Germinal center (tissue), 1 donor: Measurements from ENCODE around the gene NELL1.

Experiments used
- DNase-seq: peaks from one replicate; pipeline ENCODE4 v3.0.0; 2012; ENCODE audit warnings: mixed read lengths, low spot score

The NELL1 gene

GRCh38 chr11:21346361-21346760, 677.0 kb downstream of the NELL1 start:
- no peak for DNase-seq

- DNase-seq: no peak
Observed at GRCh38 chr11:21350613-21351012, 681.2 kb downstream of the NELL1 start.

DNA sequence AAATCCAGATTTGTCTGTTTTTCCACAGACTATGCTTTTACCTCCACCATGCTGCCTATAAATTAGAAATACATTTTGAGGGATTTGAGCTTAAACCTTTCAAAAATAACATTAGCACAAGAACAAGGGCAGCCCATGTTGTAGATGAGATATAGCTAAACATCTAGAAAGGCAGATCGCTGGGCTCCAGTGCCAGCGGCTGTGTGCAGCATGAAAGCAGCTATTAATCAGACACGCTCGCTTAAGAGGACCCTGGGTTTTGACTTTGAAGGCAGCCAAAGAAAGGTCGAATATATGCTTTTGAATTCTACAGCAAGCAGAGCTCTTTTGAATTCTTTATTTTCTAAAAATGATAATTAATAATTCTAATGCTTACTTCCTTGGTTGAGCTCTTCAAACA, 684.0 kb downstream of the NELL1 start:
- DNase-seq: no peak

DNA sequence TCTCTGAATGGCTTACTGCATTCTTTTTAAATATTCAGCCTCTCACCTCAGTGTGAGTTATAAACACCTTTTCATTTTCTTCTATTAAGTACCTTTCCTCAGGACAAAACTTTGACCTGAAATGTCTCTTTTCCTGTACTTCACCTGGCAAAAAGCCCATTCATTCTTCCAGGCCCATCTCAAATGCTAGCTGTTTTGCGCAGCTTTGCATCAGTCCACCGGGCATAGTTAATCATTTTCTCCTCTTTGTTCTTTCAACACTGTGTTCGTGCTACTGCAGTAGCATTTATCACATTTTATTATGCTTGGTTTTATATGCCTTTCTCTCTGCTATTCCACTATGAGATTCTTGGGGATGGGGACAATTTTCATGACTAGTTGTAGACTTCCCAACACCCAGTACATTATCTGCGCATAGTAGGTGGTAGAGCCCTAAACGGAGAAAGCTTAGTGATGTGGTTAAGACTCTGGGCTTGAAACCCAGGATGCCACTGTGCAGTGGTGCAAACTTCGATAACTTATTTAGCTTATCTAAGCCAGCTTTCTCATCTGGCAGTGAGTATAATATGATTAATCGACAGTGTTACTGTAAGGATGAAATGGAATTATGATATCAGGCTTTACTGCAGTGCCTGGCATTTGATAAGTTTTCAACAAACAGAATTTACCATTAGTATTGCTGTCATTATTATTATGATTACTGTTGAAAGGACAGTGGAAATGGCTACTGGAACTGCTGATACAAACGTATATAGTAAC, 695.7 kb downstream of the NELL1 start:
- DNase-seq: no peak

GRCh38 chr11:21369947-21370346, 700.6 kb downstream of the NELL1 start:
- DNase-seq: no peak

GRCh38 chr11:21371044-21371443, 701.7 kb downstream of the NELL1 start:
- DNase-seq: no peak

DNA sequence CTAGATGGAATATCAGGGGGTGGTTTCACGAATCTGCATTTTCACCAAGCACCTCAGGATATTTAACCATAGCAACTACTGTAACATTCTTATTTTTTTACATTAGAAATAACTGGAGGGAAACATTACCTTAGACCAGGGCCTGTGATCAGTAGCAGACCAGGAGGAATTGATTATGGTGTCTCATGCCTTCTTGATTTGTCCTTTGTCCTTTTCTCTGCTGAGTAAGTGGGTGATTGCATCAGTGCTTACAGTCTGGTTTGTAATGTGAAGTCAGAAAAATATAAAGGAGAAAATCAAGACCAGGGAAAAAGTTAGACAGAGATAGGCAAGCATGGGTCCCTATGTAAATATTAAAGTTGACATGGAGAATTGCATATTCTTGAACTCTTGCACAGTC, 703.3 kb downstream of the NELL1 start:
- DNase-seq: no peak

DNA sequence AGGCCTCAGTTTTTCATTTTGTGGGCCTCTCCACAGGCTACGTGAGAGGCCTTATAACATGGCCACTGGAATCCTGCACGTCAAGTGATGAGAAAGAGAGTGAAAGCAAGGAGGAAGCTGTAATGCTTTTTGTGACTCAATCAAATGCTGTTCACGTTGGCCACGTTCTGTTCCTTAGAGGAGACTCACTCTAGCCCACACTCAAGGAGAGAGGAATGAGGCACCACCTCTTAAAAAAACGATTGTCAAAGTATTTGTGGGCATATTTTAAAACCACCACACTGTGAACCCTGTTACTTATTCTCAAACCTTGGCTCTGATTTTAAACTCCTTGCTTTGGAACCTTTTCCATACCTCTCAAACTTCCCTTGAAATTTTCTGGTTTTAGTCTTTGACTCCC, 705.0 kb downstream of the NELL1 start:
- DNase-seq: no peak

DNA sequence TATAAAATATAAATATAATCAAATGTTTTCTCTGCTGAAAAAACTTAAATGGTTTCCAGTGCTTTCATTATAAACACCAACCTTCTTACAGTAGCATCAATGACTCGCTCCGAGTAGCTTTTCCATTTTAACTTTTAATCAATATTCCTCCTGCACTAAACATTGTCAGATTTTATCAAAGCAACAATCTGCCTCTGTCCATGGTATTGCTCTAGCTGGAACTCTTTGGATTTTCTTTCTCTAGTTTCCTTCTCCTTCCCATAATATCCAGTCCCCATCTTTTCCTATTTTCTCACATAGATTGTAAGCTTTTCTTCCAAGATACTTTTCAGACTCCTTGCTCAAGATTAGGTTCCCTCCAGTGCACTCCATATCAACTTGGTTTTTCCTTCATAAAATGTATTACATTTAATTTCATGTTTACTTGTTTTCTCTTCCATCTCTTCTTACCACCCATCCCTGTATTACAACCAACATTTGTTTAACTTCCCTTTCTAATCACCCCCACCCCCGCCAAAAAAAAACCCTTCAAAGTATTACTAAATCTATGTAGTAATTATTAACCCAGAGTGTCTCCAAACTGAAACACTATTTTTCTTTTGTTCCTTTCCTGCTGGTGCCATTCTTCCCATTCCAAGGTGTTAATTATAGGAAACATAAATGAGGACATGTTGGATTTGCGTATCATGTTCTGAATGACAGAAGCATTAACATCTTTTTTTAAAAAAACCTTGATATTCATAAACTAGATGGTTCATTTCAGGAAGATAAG, 716.5 kb downstream of the NELL1 start:
- no peak for DNase-seq

- no peak for DNase-seq
Observed at GRCh38 chr11:21390430-21390829, 721.0 kb downstream of the NELL1 start.

- DNase-seq: no peak
Observed at GRCh38 chr11:21396342-21397008, 727.1 kb downstream of the NELL1 start.

DNA sequence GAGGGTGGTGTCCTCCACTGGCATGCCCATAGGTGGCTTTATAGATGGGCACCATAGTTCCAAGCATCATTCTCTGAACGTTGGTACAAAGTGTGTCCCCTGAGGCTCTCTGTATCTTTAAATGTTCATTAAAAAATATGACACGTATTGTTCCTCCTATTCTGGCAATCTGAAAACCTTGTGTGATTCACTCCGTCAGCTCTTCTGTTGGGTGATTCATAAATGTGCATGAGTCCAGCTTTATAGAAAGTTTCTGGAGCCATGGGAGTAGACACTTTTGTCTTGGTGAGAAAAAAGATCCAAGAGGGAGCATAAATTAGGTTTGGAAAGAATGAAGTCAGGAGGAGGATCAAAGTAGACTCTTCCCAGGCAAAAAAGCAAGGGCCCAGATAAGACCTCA, 728.8 kb downstream of the NELL1 start:
- DNase-seq: no peak

GRCh38 chr11:21401496-21401895, 732.1 kb downstream of the NELL1 start:
- no peak for DNase-seq

- no peak for DNase-seq
Observed at GRCh38 chr11:21402274-21402673, 732.9 kb downstream of the NELL1 start.

- no peak for DNase-seq
Observed at GRCh38 chr11:21403069-21403468, 733.7 kb downstream of the NELL1 start.

DNA sequence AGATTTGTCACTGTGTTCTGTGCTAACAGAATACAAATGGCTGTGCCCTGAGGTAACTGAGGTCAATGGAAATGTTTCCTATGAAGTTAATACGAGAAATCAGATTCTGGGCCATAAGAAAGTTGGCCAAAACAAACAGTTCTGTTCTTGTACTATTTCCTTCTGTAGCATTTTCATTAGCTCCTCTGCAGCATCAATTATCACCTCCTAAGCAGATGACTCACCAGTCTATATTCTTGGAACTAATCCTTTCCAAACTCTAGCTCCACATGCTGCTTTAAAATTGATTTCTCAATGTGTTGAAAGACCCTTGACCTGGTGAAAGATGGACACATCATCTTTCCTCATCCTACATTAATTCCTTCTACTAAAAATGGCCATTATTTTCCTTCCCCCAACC, 736.0 kb downstream of the NELL1 start:
- no peak for DNase-seq

- DNase-seq: no peak
Observed at GRCh38 chr11:21410513-21410912, 741.1 kb downstream of the NELL1 start.

GRCh38 chr11:21411104-21411503, 741.7 kb downstream of the NELL1 start:
- DNase-seq: no peak

GRCh38 chr11:21411597-21411996, 742.2 kb downstream of the NELL1 start:
- DNase-seq: no peak

DNA sequence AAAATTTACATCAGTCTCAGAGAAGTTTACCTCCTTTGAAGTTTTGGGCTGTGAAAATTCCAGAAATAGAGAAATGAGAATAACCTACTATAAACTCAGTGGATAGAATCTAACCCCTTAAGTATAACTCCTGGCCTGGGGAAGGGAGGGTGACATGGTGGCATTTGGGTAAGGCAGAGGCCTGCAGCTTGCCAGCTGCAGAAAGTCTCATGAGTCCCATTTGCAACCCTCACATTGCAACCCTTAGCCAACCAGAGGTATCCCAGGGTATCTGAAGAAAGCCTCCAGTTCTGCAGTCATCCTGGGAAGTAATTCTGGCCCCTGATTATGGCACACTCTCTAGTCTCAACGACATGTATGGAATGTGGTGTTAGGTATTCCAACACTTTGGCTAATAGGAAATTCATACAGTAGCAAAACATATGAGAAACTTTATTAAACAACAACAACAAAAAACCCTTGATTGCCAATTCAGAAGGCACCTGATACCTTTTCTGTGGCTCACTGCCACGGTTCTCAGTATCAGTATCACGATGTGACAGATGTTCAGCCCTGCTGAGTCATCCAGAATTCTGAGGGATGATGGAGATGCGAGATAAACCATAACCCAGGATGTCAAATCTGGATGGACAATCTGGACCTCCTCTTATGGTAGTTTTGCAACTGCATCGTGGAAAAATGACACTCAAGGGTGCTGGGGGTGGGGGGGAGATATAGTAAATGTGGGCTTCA, 743.4 kb downstream of the NELL1 start:
- DNase-seq: no peak

GRCh38 chr11:21414953-21415352, 745.6 kb downstream of the NELL1 start:
- no peak for DNase-seq

- no peak for DNase-seq
Observed at GRCh38 chr11:21415606-21416005, 746.2 kb downstream of the NELL1 start.
